HEK293 (cell line): ENCODE results near the gene GDI2.

Experiments used
- CTCF ChIA-PET: fragments of 350-600 bp; formaldehyde crosslinking; extraction: SDS; loops from one replicate; lab custom pipeline; 2021; ENCODE audit warnings: antibody characterized with exemption; lab: Yijun Ruan, JAX
- POLR2A ChIA-PET: fragments of 300-600 bp; formaldehyde crosslinking; extraction: SDS; loops from one replicate; lab custom pipeline; 2020; ENCODE audit warnings: antibody characterized with exemption, inconsistent platforms; lab: Yijun Ruan, JAX
- H3K27ac ChIP-seq: fragments of 200-500 bp; sonication (Bioruptor generic); 2 replicates; pipeline ENCODE4 v1.5.1; 2014; ENCODE audit warnings: low read depth, low read length, control low read depth, inconsistent platforms; ENCODE audit errors: extremely low read depth
- H3K36me3 ChIP-seq, 2 experiments: fragments of 200-500 bp in 1 of 2; sonication (Bioruptor generic) in 1 of 2; 1 replicate in 1 of 2; 2 replicates in 1 of 2; pipeline ENCODE4 v1.5.1; 2014 to 2017; ENCODE audit warnings: inconsistent platforms in 2 of 2, low read length in 2 of 2; ENCODE audit not compliant: control insufficient read depth in 2 of 2, insufficient read depth in 1 of 2
- H3K4me1 ChIP-seq: fragments of 200-500 bp; sonication (Bioruptor generic); 2 replicates; pipeline ENCODE4 v1.5.1; 2014; ENCODE audit warnings: mild to moderate bottlenecking, low read length, inconsistent platforms; ENCODE audit not compliant: control insufficient read depth, insufficient read depth
- H3K4me3 ChIP-seq: 2 replicates; pipeline ENCODE4 v1.5.1; 2011; ENCODE audit warnings: low read depth, mild to moderate bottlenecking, control low read depth, low read length, moderate library complexity
- H3K9me3 ChIP-seq: fragments of 200-500 bp; sonication (Bioruptor generic); 2 replicates; pipeline ENCODE4 v1.5.1; 2014; ENCODE audit warnings: low read depth, low read length, inconsistent platforms; ENCODE audit not compliant: control insufficient read depth, insufficient read depth
- GLIS2 ChIP-seq: fragments of 450-650 bp; formaldehyde crosslinking; IDR thresholded peaks from 2 replicates; pipeline ENCODE4 v1.5.1; 2016; ENCODE audit warnings: missing biosample characterization, missing genetic modification characterization
- HIC1 ChIP-seq: fragments of 450-650 bp; formaldehyde crosslinking; IDR thresholded peaks from 2 replicates; pipeline ENCODE4 v1.5.1; 2016; ENCODE audit warnings: missing biosample characterization, missing genetic modification characterization
- ZBTB48 ChIP-seq: fragments of 450-650 bp; formaldehyde crosslinking; IDR thresholded peaks from 2 replicates; pipeline ENCODE4 v1.5.1; 2016; ENCODE audit warnings: missing biosample characterization, missing genetic modification characterization
- ZFP41 ChIP-seq: fragments of 450-650 bp; formaldehyde crosslinking; IDR thresholded peaks from 2 replicates; pipeline ENCODE4 v1.5.1; 2016; ENCODE audit warnings: missing biosample characterization, missing genetic modification characterization, borderline replicate concordance
- ZNF518A ChIP-seq: fragments of 450-650 bp; formaldehyde crosslinking; conservative IDR thresholded peaks from 2 replicates; pipeline ENCODE4 v1.5.1; 2016; ENCODE audit warnings: low read depth, missing biosample characterization, missing genetic modification characterization
- ZNF830 ChIP-seq: fragments of 450-650 bp; IDR thresholded peaks from 2 replicates; pipeline ENCODE4 v1.5.0; 2018; ENCODE audit warnings: missing biosample characterization, missing genetic modification characterization, low read depth, mild to moderate bottlenecking, moderate library complexity
- ZSCAN23 ChIP-seq: fragments of 450-650 bp; formaldehyde crosslinking; IDR thresholded peaks from 2 replicates; pipeline ENCODE4 v1.5.1; 2016; ENCODE audit warnings: missing biosample characterization, missing genetic modification characterization
- TF ChIP-seq, protein P1 (sequence below): fragments of 450-650 bp; formaldehyde crosslinking; IDR thresholded peaks from 2 replicates; pipeline ENCODE4 v1.5.1; 2016; ENCODE audit warnings: missing biosample characterization, missing genetic modification characterization
- TF ChIP-seq, protein P2 (sequence below): fragments of 450-650 bp; formaldehyde crosslinking; IDR thresholded peaks from 2 replicates; pipeline ENCODE4 v1.5.1; 2017; ENCODE audit warnings: missing biosample characterization, missing genetic modification characterization
- TF ChIP-seq, protein P3 (sequence below): fragments of 450-650 bp; formaldehyde crosslinking; conservative IDR thresholded peaks from 2 replicates; pipeline ENCODE4 v1.5.1; 2016; ENCODE audit warnings: low read depth, missing biosample characterization, missing genetic modification characterization

GDI2 gene

GRCh38 chr10:5843686-5844344 is 30.6 kb upstream of the GDI2 start:
- Histone ChIP-seq H3K9me3 (no peaks in the 10 kb centered on the region), H3K4me3 (no peak overlapping the region), H3K36me3 (no peaks in the 10 kb centered on the region), H3K4me1 (no peaks in the 10 kb centered on the region), H3K27ac (no peak overlapping the region)
- ChIA-PET CTCF (interaction anchor here (0.6 to 0.7 kb wide), 4 partner anchors 10 to 1096 kb away, joined by 3 to 4 read pairs (median 3); no protein-coding TSS in a partner anchor), POLR2A (interaction anchor here (1.3 to 1.6 kb wide), 2 partner anchors 32 to 46 kb away, joined by 5 to 6 read pairs; partner anchors contain the start of genes ANKRD16 and FBH1)
- TF ChIP-seq HIC1 (tag by site-specific recombination) (no peak), ZNF830 (tag by site-specific recombination) (no peak), ZBTB48 (tag by site-specific recombination) (no peak), ZFP41 (tag by site-specific recombination) (no peak), ZNF518A (no peak), GLIS2 (tag by site-specific recombination) (no peak), ZSCAN23 (tag by site-specific recombination) (no peak)
- TF ChIP-seq, protein P1, sequence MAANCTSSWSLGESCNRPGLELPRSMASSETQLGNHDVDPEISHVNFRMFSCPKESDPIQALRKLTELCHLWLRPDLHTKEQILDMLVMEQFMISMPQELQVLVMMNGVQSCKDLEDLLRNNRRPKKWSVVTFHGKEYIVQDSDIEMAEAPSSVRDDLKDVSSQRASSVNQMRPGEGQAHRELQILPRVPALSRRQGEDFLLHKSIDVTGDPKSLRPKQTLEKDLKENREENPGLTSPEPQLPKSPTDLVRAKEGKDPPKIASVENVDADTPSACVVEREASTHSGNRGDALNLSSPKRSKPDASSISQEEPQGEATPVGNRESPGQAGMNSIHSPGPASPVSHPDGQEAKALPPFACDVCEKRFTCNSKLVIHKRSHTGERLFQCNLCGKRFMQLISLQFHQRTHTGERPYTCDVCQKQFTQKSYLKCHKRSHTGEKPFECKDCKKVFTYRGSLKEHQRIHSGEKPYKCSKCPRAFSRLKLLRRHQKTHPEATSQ (tag by site-specific recombination), result no peak
- TF ChIP-seq, protein P2, sequence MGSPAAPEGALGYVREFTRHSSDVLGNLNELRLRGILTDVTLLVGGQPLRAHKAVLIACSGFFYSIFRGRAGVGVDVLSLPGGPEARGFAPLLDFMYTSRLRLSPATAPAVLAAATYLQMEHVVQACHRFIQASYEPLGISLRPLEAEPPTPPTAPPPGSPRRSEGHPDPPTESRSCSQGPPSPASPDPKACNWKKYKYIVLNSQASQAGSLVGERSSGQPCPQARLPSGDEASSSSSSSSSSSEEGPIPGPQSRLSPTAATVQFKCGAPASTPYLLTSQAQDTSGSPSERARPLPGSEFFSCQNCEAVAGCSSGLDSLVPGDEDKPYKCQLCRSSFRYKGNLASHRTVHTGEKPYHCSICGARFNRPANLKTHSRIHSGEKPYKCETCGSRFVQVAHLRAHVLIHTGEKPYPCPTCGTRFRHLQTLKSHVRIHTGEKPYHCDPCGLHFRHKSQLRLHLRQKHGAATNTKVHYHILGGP, result no peak
- TF ChIP-seq, protein P3, sequence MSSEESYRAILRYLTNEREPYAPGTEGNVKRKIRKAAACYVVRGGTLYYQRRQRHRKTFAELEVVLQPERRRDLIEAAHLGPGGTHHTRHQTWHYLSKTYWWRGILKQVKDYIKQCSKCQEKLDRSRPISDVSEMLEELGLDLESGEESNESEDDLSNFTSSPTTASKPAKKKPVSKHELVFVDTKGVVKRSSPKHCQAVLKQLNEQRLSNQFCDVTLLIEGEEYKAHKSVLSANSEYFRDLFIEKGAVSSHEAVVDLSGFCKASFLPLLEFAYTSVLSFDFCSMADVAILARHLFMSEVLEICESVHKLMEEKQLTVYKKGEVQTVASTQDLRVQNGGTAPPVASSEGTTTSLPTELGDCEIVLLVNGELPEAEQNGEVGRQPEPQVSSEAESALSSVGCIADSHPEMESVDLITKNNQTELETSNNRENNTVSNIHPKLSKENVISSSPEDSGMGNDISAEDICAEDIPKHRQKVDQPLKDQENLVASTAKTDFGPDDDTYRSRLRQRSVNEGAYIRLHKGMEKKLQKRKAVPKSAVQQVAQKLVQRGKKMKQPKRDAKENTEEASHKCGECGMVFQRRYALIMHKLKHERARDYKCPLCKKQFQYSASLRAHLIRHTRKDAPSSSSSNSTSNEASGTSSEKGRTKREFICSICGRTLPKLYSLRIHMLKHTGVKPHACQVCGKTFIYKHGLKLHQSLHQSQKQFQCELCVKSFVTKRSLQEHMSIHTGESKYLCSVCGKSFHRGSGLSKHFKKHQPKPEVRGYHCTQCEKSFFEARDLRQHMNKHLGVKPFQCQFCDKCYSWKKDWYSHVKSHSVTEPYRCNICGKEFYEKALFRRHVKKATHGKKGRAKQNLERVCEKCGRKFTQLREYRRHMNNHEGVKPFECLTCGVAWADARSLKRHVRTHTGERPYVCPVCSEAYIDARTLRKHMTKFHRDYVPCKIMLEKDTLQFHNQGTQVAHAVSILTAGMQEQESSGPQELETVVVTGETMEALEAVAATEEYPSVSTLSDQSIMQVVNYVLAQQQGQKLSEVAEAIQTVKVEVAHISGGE (tag by site-specific recombination), result no peak
